Panc1 (cell line): ENCODE measurements around the gene AGAP1. TPM values are rescaled to one million over a fixed set of nuclear protein-coding genes. Genes with fewer than 3 reads are reported as not detected.
"Not testable (repeated sequence)": the region's sequence is repeated elsewhere in the genome, so short reads cannot be mapped to it uniquely, and the experiment has no call there.

ENCODE experiments used
- ATAC-seq: fragments of 200-7000 bp; cut with Tn5 transposase; 2 replicates; pipeline ENCODE4 v1.9.1; 2020; ENCODE audit warnings: mild to moderate bottlenecking, moderate library complexity
- BruUV-seq: library from RNA; stranded (reverse); fragments of 400-500 nt; replicated peaks from 2 replicates; lab custom pipeline; 2021; lab: Mats Ljungman, UMichigan
- CTCF ChIA-PET: fragments of 300-600 bp; sonication (Branson Sonifier 250); formaldehyde crosslinking; loops from one replicate; lab custom pipeline; 2022; ENCODE audit warnings: antibody characterized with exemption; lab: Charles Lee
- POLR2A ChIA-PET: fragments of 300-600 bp; sonication (Branson Sonifier 250); formaldehyde crosslinking; loops from one replicate; lab custom pipeline; 2022; ENCODE audit warnings: antibody characterized with exemption; lab: Charles Lee
- DNase-seq: peaks from one replicate; pipeline ENCODE4 v3.0.0-alpha.2; 2010; ENCODE audit warnings: low read depth, low spot score
- H3K27ac ChIP-seq: 2 replicates; pipeline ENCODE4 v1.5.1; 2011; ENCODE audit warnings: mild to moderate bottlenecking, low read length, inconsistent platforms
- H3K27me3 ChIP-seq: fragments of 200-500 bp; sonication (Bioruptor generic); 2 replicates; pipeline ENCODE4 v1.6.0; 2014; ENCODE audit warnings: low read length, inconsistent platforms; ENCODE audit not compliant: control insufficient read depth, insufficient read depth
- H3K36me3 ChIP-seq: fragments of 200-500 bp; sonication (Bioruptor generic); 2 replicates; pipeline ENCODE4 v1.5.1; 2014; ENCODE audit warnings: inconsistent platforms, mild to moderate bottlenecking, low read length, moderate library complexity; ENCODE audit not compliant: control insufficient read depth, insufficient read depth
- H3K4me1 ChIP-seq: 2 replicates; pipeline ENCODE4 v1.5.1; 2011; ENCODE audit warnings: inconsistent platforms, mild to moderate bottlenecking, low read length, moderate library complexity; ENCODE audit not compliant: control insufficient read depth, insufficient read depth
- H3K4me3 ChIP-seq, 2 experiments: 2 replicates each; pipeline ENCODE4 v1.5.1; 2011 to 2012; ENCODE audit warnings: low read depth in 2 of 2, low read length in 2 of 2, mild to moderate bottlenecking in 2 of 2, inconsistent platforms in 1 of 2, moderate library complexity in 1 of 2
- H3K9me3 ChIP-seq: fragments of 200-500 bp; sonication (Bioruptor generic); 2 replicates; pipeline ENCODE4 v1.5.1; 2014; ENCODE audit warnings: low read depth, mild to moderate bottlenecking, inconsistent platforms, low read length, moderate library complexity; ENCODE audit not compliant: control insufficient read depth, insufficient read depth
- POLR2AphosphoS5 ChIP-seq: IDR thresholded peaks from 2 replicates; pipeline ENCODE4 v1.6.1; 2012; ENCODE audit warnings: mild to moderate bottlenecking, low read depth, low read length, moderate library complexity
- SIN3A ChIP-seq: IDR thresholded peaks from 2 replicates; pipeline ENCODE4 v1.6.1; 2012; ENCODE audit warnings: low read depth, mild to moderate bottlenecking, low read length, moderate library complexity, borderline replicate concordance; ENCODE audit not compliant: insufficient read depth
- TCF7L2 ChIP-seq: IDR thresholded peaks from 2 replicates; pipeline ENCODE4 v1.6.1; 2011; ENCODE audit warnings: mild to moderate bottlenecking, low read depth, low read length, inconsistent platforms
- in situ Hi-C: cut with HindIII; loops from 2 replicates; pipeline ENCODE4 v1.10.0; 2016; ENCODE audit warnings: low sequenced_read_pairs, low pct_unique_long_range_greater_than_20kb
- intact Hi-C: fragments of 100-400 bp; cut with micrococcal nuclease; formaldehyde crosslinking; loops from one replicate; pipeline ENCODE4 v1.10.0; 2022; ENCODE audit not compliant: unreplicated experiment
- total RNA-seq: library from RNA; stranded (reverse); gene quantifications from one replicate; pipeline ENCODE4 v1.2.1, GENCODE V29; 2021; ENCODE audit not compliant: unreplicated experiment
- TF ChIP-seq, protein P1 (sequence below), 2 experiments: IDR thresholded peaks; 2 replicates each; pipeline ENCODE4 v1.6.1; 2011 to 2012; ENCODE audit warnings: low read depth in 2 of 2, control low read depth in 1 of 2, low read length in 1 of 2, mild to moderate bottlenecking in 1 of 2, moderate library complexity in 1 of 2; ENCODE audit not compliant: insufficient read depth in 1 of 2
- TF ChIP-seq, protein P2 (sequence below): fragments of 450-650 bp; IDR thresholded peaks from 2 replicates; pipeline ENCODE4 v1.5.1; 2017; ENCODE audit warnings: mild to moderate bottlenecking

AGAP1 gene
- total RNA-seq, 1 experiment from 2014 or later, result 38.9 TPM

DNA sequence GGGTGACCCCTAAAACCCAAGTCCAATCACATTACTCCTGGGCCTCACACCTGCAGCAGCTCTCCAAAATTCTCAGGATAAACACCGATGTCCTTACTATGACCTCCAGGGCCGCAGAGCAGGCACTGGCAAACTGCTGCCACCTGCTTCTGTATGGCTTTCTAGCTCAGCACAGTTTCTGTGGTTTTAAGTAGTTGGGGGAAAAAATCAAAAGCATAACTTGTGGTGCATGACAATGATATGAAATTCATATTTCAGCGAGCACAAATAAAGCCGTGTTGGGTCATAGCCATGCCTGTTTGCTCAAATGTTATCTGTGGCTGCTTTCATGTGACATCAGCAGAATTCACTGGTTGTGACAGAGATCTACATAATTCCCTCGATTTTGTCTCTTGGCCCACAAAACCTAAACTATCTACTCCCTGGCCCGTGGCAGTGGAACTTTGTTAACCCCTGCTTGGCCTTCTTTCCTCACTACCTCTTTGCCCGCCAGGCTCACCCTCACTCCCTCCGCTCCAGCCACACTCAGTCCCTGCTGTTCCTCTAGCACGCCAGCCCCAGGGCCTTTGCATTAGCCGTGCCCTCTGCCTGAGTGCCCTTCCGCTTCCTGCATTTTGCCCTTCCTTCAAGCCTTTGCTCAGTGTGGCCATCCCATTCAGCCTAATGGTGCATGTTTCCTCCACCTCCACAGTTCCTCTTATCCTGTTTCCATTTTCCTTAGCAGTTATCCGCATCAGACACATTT, 108.3 kb downstream of the AGAP1 start:
- H3K27me3 ChIP-seq, result no peaks in the 10 kb centered on the region
- TSS peak; percentile 25 for BruUV-seq
- intact Hi-C loops, result no loop called here
- no peak for TF ChIP-seq SIN3A
- TF ChIP-seq, protein P1, sequence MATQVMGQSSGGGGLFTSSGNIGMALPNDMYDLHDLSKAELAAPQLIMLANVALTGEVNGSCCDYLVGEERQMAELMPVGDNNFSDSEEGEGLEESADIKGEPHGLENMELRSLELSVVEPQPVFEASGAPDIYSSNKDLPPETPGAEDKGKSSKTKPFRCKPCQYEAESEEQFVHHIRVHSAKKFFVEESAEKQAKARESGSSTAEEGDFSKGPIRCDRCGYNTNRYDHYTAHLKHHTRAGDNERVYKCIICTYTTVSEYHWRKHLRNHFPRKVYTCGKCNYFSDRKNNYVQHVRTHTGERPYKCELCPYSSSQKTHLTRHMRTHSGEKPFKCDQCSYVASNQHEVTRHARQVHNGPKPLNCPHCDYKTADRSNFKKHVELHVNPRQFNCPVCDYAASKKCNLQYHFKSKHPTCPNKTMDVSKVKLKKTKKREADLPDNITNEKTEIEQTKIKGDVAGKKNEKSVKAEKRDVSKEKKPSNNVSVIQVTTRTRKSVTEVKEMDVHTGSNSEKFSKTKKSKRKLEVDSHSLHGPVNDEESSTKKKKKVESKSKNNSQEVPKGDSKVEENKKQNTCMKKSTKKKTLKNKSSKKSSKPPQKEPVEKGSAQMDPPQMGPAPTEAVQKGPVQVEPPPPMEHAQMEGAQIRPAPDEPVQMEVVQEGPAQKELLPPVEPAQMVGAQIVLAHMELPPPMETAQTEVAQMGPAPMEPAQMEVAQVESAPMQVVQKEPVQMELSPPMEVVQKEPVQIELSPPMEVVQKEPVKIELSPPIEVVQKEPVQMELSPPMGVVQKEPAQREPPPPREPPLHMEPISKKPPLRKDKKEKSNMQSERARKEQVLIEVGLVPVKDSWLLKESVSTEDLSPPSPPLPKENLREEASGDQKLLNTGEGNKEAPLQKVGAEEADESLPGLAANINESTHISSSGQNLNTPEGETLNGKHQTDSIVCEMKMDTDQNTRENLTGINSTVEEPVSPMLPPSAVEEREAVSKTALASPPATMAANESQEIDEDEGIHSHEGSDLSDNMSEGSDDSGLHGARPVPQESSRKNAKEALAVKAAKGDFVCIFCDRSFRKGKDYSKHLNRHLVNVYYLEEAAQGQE (IDR thresholded peaks at IDR 0.05; ENCODE audit: insufficient read depth in 1 of 2, low read depth in 2 of 2, low read length in 1 of 2), result no peak
- no peak for TF ChIP-seq TCF7L2
- no peak for TF ChIP-seq POLR2AphosphoS5
- TF ChIP-seq, protein P2, sequence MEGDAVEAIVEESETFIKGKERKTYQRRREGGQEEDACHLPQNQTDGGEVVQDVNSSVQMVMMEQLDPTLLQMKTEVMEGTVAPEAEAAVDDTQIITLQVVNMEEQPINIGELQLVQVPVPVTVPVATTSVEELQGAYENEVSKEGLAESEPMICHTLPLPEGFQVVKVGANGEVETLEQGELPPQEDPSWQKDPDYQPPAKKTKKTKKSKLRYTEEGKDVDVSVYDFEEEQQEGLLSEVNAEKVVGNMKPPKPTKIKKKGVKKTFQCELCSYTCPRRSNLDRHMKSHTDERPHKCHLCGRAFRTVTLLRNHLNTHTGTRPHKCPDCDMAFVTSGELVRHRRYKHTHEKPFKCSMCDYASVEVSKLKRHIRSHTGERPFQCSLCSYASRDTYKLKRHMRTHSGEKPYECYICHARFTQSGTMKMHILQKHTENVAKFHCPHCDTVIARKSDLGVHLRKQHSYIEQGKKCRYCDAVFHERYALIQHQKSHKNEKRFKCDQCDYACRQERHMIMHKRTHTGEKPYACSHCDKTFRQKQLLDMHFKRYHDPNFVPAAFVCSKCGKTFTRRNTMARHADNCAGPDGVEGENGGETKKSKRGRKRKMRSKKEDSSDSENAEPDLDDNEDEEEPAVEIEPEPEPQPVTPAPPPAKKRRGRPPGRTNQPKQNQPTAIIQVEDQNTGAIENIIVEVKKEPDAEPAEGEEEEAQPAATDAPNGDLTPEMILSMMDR, result no peak
- H3K4me1 ChIP-seq, result no peaks in the 10 kb centered on the region
- in situ Hi-C loops, result no loop called here
- POLR2A ChIA-PET, result no interaction called here
- no peaks in the 10 kb centered on the region for H3K9me3 ChIP-seq
- H3K4me3 ChIP-seq, result no peak overlapping the region
- ATAC-seq (no peak), DNase-seq (no peak)
- H3K27ac ChIP-seq, result no peak overlapping the region
- H3K36me3 ChIP-seq, result no peaks in the 10 kb centered on the region
- CTCF ChIA-PET, result interaction anchor here (1.1 kb wide), 1 partner anchor 144 kb away, joined by 5 read pairs; no protein-coding TSS in a partner anchor

DNA sequence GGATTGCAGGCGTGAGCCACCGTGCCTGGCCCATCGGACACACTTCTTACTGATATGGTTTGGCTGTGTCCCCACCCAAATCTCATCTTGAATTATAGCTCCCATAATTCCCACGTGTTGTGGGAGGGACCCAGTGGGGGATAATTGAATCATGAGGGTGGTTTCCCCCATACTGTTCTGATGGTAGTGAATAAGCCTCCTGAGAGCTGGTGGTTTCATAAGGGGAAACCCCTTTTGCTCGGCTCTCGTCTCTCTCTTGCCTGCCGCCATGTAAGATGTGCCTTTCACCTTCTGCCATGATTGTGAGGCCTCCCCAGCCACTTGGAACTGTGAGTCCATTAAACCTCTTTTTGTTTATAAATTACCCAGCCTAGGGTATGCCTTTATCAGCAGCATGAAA, 109.1 kb downstream of the AGAP1 start:
- POLR2A ChIA-PET, H3K36me3 ChIP-seq, DNase-seq, H3K9me3 ChIP-seq, intact Hi-C loops, H3K4me3 ChIP-seq, H3K27me3 ChIP-seq, H3K27ac ChIP-seq, BruUV-seq, H3K4me1 ChIP-seq, ATAC-seq, in situ Hi-C loops, CTCF ChIA-PET: not testable (repeated sequence)

DNA sequence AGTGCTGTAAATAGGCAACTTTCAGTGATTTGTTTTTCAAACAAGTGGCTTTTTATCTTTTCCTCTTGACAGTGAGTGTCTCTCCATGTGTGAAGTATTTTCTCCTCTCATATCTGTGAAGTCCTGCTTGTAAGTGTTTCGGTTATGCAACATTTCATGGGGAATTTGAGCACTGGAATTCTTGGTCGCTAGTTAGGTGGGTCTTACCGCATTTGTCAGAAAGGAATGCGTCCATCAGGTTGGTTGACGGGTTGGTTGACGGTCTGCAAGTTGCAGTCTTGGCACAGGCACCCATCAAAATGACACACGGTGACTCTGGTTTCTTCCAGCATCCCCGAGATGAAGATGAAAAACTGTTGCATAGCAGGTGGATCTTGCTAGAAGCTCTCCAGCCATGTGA, 109.8 kb downstream of the AGAP1 start:
- H3K36me3 ChIP-seq, result no peaks in the 10 kb centered on the region
- ATAC-seq (no peak), DNase-seq (no peak)
- ChIA-PET CTCF (no interaction called here), POLR2A (no interaction called here)
- no peaks in the 10 kb centered on the region for H3K27me3 ChIP-seq
- no peaks in the 10 kb centered on the region for H3K4me1 ChIP-seq
- no TSS peak for BruUV-seq
- no peaks in the 10 kb centered on the region for H3K9me3 ChIP-seq
- H3K27ac ChIP-seq, result no peak overlapping the region
- in situ Hi-C loops (no loop called here), intact Hi-C loops (no loop called here)
- TF ChIP-seq, protein P1 (IDR thresholded peaks at IDR 0.05; ENCODE audit: insufficient read depth in 1 of 2, low read depth in 2 of 2, low read length in 1 of 2), result no peak
- TF ChIP-seq POLR2AphosphoS5 (no peak), TCF7L2 (no peak), SIN3A (no peak)
- TF ChIP-seq, protein P2, result no peak
- no peak overlapping the region for H3K4me3 ChIP-seq
